GM19193 (cell line): ENCODE results near the gene GRAMD4.

Source experiments
- POLR2A ChIP-seq: IDR thresholded peaks from 4 replicates; pipeline ENCODE4 v1.6.1; 2011; ENCODE audit not compliant: insufficient read depth, insufficient read length; ENCODE audit errors: extremely low read depth

Gene GRAMD4

GRCh38 chr22:46728470-46728869 lies 108.3 kb downstream of the GRAMD4 start:
- TF ChIP-seq POLR2A, result no peak
